GM12878 (cell line): Measurements from ENCODE around the gene LPA. TPM values are rescaled to one million over a fixed set of nuclear protein-coding genes. Genes with fewer than 3 reads are reported as not detected.

ENCODE experiments used
- ATAC-seq: fragments of 200-7000 bp; cut with Tn5 transposase; 3 replicates; pipeline ENCODE4 v1.9.1; 2020; ENCODE audit warnings: mild to moderate bottlenecking, moderate library complexity
- BruUV-seq: library from RNA; stranded (reverse); fragments of 400-500 nt; replicated peaks from 2 replicates; lab custom pipeline; 2021; lab: Mats Ljungman, UMichigan
- CTCF ChIA-PET: fragments of 300-600 bp; sonication (Branson Sonifier 250); formaldehyde crosslinking; extraction: SDS; loops from one replicate; lab custom pipeline; 2021; ENCODE audit warnings: inconsistent platforms; lab: Yijun Ruan, JAX
- POLR2A ChIA-PET: fragments of 350-600 bp; formaldehyde crosslinking; extraction: SDS; loops from one replicate; lab custom pipeline; 2021; ENCODE audit warnings: inconsistent platforms; lab: Charles Lee
- RAD21 ChIA-PET: fragments of 300-600 bp; sonication (Branson Sonifier 250); formaldehyde crosslinking; loops from one replicate; lab custom pipeline; 2023; ENCODE audit warnings: antibody characterized with exemption; ENCODE audit not compliant: unreplicated experiment; lab: Charles Lee
- SMC1A ChIA-PET: fragments of 300-600 bp; sonication (Branson Sonifier 250); formaldehyde crosslinking; loops from one replicate; lab custom pipeline; 2023; ENCODE audit not compliant: unreplicated experiment, uncharacterized antibody; lab: Charles Lee
- DNase-seq: peaks from one replicate; pipeline ENCODE4 v3.0.0-alpha.2; 2011; ENCODE audit warnings: low read depth, low spot score
- FAIRE-seq: peaks from 3 replicates; lab custom pipeline; 2011; peaks lifted over from hg19 to GRCh38; lab: Jason Lieb, UNC
- H2AFZ ChIP-seq: 2 replicates; pipeline ENCODE4 v1.6.0; 2011; ENCODE audit warnings: low read depth, low read length, control low read depth; ENCODE audit not compliant: control insufficient read depth
- H3K27ac ChIP-seq: 2 replicates; pipeline ENCODE4 v1.5.1; 2011; ENCODE audit warnings: control low read depth; ENCODE audit not compliant: control insufficient read depth, insufficient read depth
- H3K27me3 ChIP-seq, 2 experiments: replicated peaks in 1 of 2; 2 replicates each; pipeline versions ENCODE4 v1.6.0 to v1.6.1; 2011; ENCODE audit warnings: low read length in 1 of 2; ENCODE audit not compliant: control insufficient read depth in 2 of 2, insufficient read depth in 2 of 2
- H3K36me3 ChIP-seq, 2 experiments: 2 replicates each; pipeline ENCODE4 v1.5.1; 2011; ENCODE audit warnings: low read length in 1 of 2; ENCODE audit not compliant: control insufficient read depth in 2 of 2, insufficient read depth in 2 of 2
- H3K4me1 ChIP-seq: 2 replicates; pipeline ENCODE4 v1.6.1; 2011; ENCODE audit warnings: mild to moderate bottlenecking, low read length, moderate library complexity, mixed read lengths; ENCODE audit not compliant: control insufficient read depth, insufficient read depth
- H3K4me2 ChIP-seq: 2 replicates; pipeline ENCODE4 v1.6.0; 2011; ENCODE audit warnings: control low read depth; ENCODE audit not compliant: control insufficient read depth, insufficient read depth
- H3K4me3 ChIP-seq: fragments of 200-600 bp; sonication (generic); 2 replicates; pipeline ENCODE4 v1.5.1; 2016
- H3K79me2 ChIP-seq: 2 replicates; pipeline ENCODE4 v1.6.0; 2011; ENCODE audit warnings: low read length; ENCODE audit not compliant: control insufficient read depth, insufficient read depth
- H3K9ac ChIP-seq: 2 replicates; pipeline ENCODE4 v1.8.0; 2011; ENCODE audit warnings: low read length, control low read depth, mixed read lengths; ENCODE audit not compliant: control insufficient read depth, insufficient read depth
- H3K9me3 ChIP-seq: replicated peaks from 3 replicates; pipeline ENCODE4 v1.5.1; 2011; ENCODE audit warnings: mild to moderate bottlenecking, low read length; ENCODE audit not compliant: control insufficient read depth, insufficient read depth
- H4K20me1 ChIP-seq: 2 replicates; pipeline ENCODE4 v1.6.0; 2011; ENCODE audit not compliant: control insufficient read depth, insufficient read depth
- CREB1 ChIP-seq: IDR thresholded peaks from 2 replicates; pipeline ENCODE4 v1.6.1; 2012; ENCODE audit warnings: low read depth, mild to moderate bottlenecking, inconsistent platforms
- CREM ChIP-seq: IDR thresholded peaks from 2 replicates; pipeline ENCODE4 v1.6.1; 2014; ENCODE audit warnings: antibody characterized with exemption, low read depth
- EED ChIP-seq: sonication (generic); IDR thresholded peaks from 2 replicates; pipeline ENCODE4 v1.6.1; 2016; ENCODE audit warnings: antibody characterized with exemption, low read depth
- IKZF1 ChIP-seq: fragments of 450-650 bp; conservative IDR thresholded peaks from 2 replicates; pipeline ENCODE4 v1.6.1; 2017; ENCODE audit warnings: antibody characterized with exemption, mild to moderate bottlenecking
- IKZF2 ChIP-seq, 2 experiments: fragments of 450-650 bp; IDR thresholded peaks; 2 replicates each; pipeline ENCODE4 v1.6.1; 2017; ENCODE audit warnings: mild to moderate bottlenecking in 2 of 2, moderate library complexity in 2 of 2
- LARP7 ChIP-seq: fragments of 450-650 bp; IDR thresholded peaks from 2 replicates; pipeline ENCODE4 v1.6.1; 2017; ENCODE audit warnings: mild to moderate bottlenecking
- NBN ChIP-seq: fragments of 450-650 bp; IDR thresholded peaks from 2 replicates; pipeline ENCODE4 v1.6.1; 2016
- RAD21 ChIP-seq: IDR thresholded peaks from 2 replicates; pipeline ENCODE4 v1.6.1; 2011; ENCODE audit warnings: mild to moderate bottlenecking, low read depth, low read length, moderate library complexity; ENCODE audit not compliant: insufficient read depth
- RB1 ChIP-seq: fragments of 450-650 bp; formaldehyde crosslinking; IDR thresholded peaks from 2 replicates; pipeline ENCODE4 v1.6.1; 2017; ENCODE audit warnings: mild to moderate bottlenecking, borderline replicate concordance
- RUNX3 ChIP-seq: IDR thresholded peaks from 2 replicates; pipeline ENCODE4 v1.6.1; 2012; ENCODE audit warnings: low read length, inconsistent platforms
- SMC3 ChIP-seq: IDR thresholded peaks from 2 replicates; pipeline ENCODE4 v1.6.1; 2011; ENCODE audit warnings: low read length, improper control_type of control experiment, borderline replicate concordance
- TBL1XR1 ChIP-seq: IDR thresholded peaks from 2 replicates; pipeline ENCODE4 v1.6.1; 2012; ENCODE audit warnings: low read depth, low read length, improper control_type of control experiment
- YY1 ChIP-seq: IDR thresholded peaks from 2 replicates; pipeline ENCODE4 v1.6.1; 2011; ENCODE audit warnings: low read depth, mild to moderate bottlenecking, low read length
- WGBS: methylation state at CpG from one replicate; pipeline ENCODE4 v1.1.6; 2016; ENCODE audit warnings: low lambda C conversion rate; ENCODE audit not compliant: insufficient replicate concordance, insufficient coverage; ENCODE audit errors: missing lambda C conversion rate; 5-methylcytosine and 5-hydroxymethylcytosine counted together
- in situ Hi-C: fragments of 300-500 bp; cut with MboI; formaldehyde crosslinking; loops from 9 replicates; pipeline ENCODE4 v1.14.3; 2018; ENCODE audit warnings: mixed read lengths
- intact Hi-C: fragments of 100-400 bp; cut with micrococcal nuclease; formaldehyde crosslinking; loops from one replicate; pipeline ENCODE4 v1.14.2; 2022; ENCODE audit not compliant: unreplicated experiment
- polyA plus RNA-seq, 11 experiments: library from polyadenylated mRNA; depleted of rRNA in 4 of 11; unstranded in 6 of 11; stranded (reverse) in 5 of 11; fragments of >200 nt; fragmentation: Nextera tagmentation in 4 of 11; fragmentation: Illumina TruSeq in 1 of 11; extraction: Ambion mirVana in 4 of 11; extraction: Trizol in 1 of 11; gene quantifications; 1 replicate in 1 of 11; 2 replicates in 10 of 11; pipeline versions ENCODE4 v1.2.1 to v1.2.3, GENCODE V29; 2011 to 2016; ENCODE audit warnings: inconsistent platforms in 2 of 11, missing spikeins in 2 of 11, low read depth in 1 of 11
- total RNA-seq, 4 experiments: library from RNA; depleted of rRNA in 3 of 4; stranded (reverse); fragments of >200 nt in 3 of 4; fragmentation: Illumina TruSeq in 1 of 4; extraction: Trizol in 1 of 4; gene quantifications; 2 replicates each; pipeline versions ENCODE4 v1.2.1 to v1.2.3, GENCODE V29; 2013 to 2021
- TF ChIP-seq, protein P1 (sequence below), 3 experiments: IDR thresholded peaks in 2 of 3; conservative IDR thresholded peaks in 1 of 3; 2 replicates each; pipeline ENCODE4 v1.5.1; 2011; ENCODE audit warnings: low read depth in 3 of 3, low read length in 3 of 3, mild to moderate bottlenecking in 3 of 3, control low read depth in 2 of 3, moderate library complexity in 2 of 3, inconsistent platforms in 1 of 3, mixed read lengths in 1 of 3; ENCODE audit not compliant: control insufficient read depth in 2 of 3, insufficient read depth in 1 of 3; ENCODE audit errors: extremely low read depth in 1 of 3
- TF ChIP-seq, protein P2 (sequence below): IDR thresholded peaks from 2 replicates; pipeline ENCODE4 v1.6.1; 2011; ENCODE audit warnings: low read depth, mild to moderate bottlenecking, low read length, moderate library complexity, borderline replicate concordance; ENCODE audit errors: extremely low read depth

Gene LPA
- total and polyA plus RNA-seq, 10 of the 15 experiments (the other 5 are each of a cell fraction or from before 2014, with no cell fraction given), result 0.03 to 2.8 (median 0.57) TPM

DNA sequence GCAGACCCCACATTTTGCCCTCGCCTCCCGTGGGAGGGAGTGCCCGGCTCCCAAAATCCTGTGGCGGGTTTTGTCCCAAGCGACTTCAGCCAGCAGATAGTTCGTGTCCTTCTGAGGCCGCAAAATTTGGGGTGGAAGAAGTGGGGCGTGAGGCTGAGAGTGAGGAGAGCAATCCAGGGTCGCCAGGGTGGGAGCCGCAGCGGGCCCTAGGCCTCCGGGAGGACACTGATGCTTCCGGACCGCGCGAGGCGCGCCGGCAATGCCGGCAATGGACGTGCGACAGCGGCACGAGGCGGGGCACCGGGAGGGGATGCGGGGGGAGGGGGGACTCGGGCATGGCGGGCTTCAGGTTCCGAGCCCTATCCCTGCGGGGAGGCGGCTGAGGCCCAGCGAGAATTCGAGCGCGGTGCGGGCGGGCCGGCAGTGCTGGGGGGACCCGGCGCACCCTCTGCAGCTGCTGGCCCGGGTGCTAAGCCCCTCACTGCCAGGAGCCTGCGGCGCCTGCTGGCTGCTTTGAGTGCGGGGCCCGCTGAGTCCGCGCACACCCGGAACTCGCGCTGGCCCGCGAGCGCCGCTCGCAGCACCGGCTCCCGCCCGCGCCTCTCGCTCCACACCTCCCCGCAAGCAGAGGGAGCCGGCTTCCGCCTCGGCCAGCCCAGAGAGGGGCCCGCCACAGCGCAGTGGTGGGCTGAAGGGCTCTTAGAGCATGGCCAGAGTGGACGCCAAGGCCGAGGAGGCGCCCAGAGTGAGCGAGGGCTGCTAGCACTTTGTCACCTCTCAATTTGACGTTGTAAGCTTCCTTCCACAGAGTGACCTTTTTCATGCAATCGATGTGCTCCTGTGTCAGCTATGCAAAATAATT, 143.8 kb downstream of the LPA start:
- Histone ChIP-seq H4K20me1 (no peaks in the 10 kb centered on the region), H3K79me2 (no peaks in the 10 kb centered on the region), H3K9me3 (no peaks in the 10 kb centered on the region), H3K9ac (peak overlapping the region; percentile 35; the same call in 1 of the 2 replicates), H3K36me3 (no peaks in the 10 kb centered on the region), H2AFZ (peak overlapping the region; percentile 88), H3K4me3 (peak overlapping the region; percentile 69; the same call in 1 of the 2 replicates), H3K4me1 (no peaks in the 10 kb centered on the region), H3K27me3 (no peaks in the 10 kb centered on the region), H3K4me2 (peak overlapping the region; percentile 88), H3K27ac (no peak overlapping the region)
- CTCF ChIA-PET, result interaction anchor here (0.6 to 9.3 kb wide), 18 partner anchors 9 to 853 kb away, joined by 3 to 69 read pairs (median 3); no protein-coding TSS in a partner anchor
- RAD21 ChIA-PET, result interaction anchor here (0.9 to 1.0 kb wide), 4 partner anchors 11 to 854 kb away, joined by 3 to 4 read pairs (median 4); no protein-coding TSS in a partner anchor
- DNase-seq (no peak), ATAC-seq (peak; percentile 89), FAIRE-seq (no peak)
- intact Hi-C loops, result loop anchor here (1.0 to 5.0 kb wide), 4 partner anchors 14 to 852 kb away; no protein-coding TSS in a partner anchor
- POLR2A ChIA-PET, result no interaction called here
- in situ Hi-C loops, result loop anchor here (10.0 kb wide), 1 partner anchor 855 kb away; no protein-coding TSS in a partner anchor
- TF ChIP-seq NBN (no peak), TBL1XR1 (no peak), YY1 (peak; percentile 30; the same call in 1 of the 2 replicates), CREB1 (peak; percentile 71; the same call in 1 of the 2 replicates), RB1 (0 out of 2 replicates have a peak, but pooled peaks have one; percentile 18), CREM (0 out of 2 replicates have a peak, but pooled peaks have one; percentile 46), SMC3 (peak; percentile 76), IKZF1 (peak; percentile 53), IKZF2 (IDR thresholded peaks at IDR 0.05) (peak; percentile 37 to 49; a peak in 2 of 4 replicates), LARP7 (no peak; the same call in 1 of the 2 replicates), RUNX3 (0 out of 2 replicates have a peak, but pooled peaks have one; percentile 4), EED (peak; percentile 37; the same call in 1 of the 2 replicates), RAD21 (peak; percentile 74)
- TF ChIP-seq, protein P1, sequence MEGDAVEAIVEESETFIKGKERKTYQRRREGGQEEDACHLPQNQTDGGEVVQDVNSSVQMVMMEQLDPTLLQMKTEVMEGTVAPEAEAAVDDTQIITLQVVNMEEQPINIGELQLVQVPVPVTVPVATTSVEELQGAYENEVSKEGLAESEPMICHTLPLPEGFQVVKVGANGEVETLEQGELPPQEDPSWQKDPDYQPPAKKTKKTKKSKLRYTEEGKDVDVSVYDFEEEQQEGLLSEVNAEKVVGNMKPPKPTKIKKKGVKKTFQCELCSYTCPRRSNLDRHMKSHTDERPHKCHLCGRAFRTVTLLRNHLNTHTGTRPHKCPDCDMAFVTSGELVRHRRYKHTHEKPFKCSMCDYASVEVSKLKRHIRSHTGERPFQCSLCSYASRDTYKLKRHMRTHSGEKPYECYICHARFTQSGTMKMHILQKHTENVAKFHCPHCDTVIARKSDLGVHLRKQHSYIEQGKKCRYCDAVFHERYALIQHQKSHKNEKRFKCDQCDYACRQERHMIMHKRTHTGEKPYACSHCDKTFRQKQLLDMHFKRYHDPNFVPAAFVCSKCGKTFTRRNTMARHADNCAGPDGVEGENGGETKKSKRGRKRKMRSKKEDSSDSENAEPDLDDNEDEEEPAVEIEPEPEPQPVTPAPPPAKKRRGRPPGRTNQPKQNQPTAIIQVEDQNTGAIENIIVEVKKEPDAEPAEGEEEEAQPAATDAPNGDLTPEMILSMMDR (IDR thresholded peaks at IDR 0.05 in 2 of 3, conservative IDR thresholded peaks at IDR 0.05 in 1 of 3; ENCODE audit: control insufficient read depth in 2 of 3, extremely low read depth in 1 of 3, insufficient read depth in 1 of 3, low read depth in 3 of 3, low read length in 3 of 3), result peak in 1 of 3 experiments; percentile 92; a peak in 4 of 6 replicates
- TF ChIP-seq, protein P2, sequence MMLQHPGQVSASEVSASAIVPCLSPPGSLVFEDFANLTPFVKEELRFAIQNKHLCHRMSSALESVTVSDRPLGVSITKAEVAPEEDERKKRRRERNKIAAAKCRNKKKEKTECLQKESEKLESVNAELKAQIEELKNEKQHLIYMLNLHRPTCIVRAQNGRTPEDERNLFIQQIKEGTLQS, result no peak
- SMC1A ChIA-PET, result interaction anchor here (0.7 to 3.2 kb wide), 8 partner anchors 8 to 382 kb away, joined by 3 to 19 read pairs (median 4); partner anchors contain the start of gene LPA
- 3% methylated on average over 52 of the region's 73 CpGs for WGBS
- BruUV-seq, result no TSS peak
